ELF-1 (cell line): ENCODE measurements around the gene NKX1-1.
A peak's percentile ranks its signal among the peaks of the same experiment; 100 is the strongest.
"Not testable (repeated sequence)": the region's sequence is repeated elsewhere in the genome, so short reads cannot be mapped to it uniquely, and the experiment has no call there.

ENCODE experiments used
- DNase-seq: peaks from one replicate; pipeline ENCODE4 v3.0.0-alpha.2; 2016; ENCODE audit warnings: low read depth, low spot score

The NKX1-1 gene

DNA sequence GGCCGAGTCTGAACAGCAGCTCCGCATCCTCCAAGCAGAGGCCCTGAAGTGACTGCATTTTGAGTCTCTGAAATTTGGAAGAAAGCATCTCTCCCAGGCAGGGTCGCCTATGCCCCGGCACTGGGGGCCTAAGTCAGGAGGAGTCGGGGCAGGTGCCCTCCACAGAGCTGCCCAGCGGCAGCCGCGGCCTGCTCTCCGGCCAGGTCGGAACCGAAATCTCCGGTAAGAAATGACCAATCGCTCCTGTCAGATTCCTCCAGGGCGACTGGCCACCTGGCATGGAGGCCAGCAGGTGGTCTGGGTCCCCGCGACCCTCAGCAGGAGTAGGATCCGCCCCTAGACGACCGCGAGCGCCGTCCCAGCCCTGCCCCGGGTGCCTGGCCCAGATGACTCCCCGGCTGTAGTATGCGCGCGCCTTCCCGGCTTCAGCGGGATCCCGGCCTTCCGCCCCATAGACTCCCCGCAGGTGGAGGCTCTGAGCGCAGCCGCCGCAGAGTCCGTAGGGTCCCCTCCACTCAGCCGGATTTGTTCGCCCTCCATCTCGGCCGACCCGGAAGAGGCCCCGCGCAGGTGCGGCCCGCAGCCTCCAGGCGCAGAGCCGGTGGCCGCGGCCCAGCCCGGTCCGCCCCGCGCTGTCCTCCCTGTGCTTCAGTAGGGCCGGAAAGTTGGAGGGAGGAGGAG, 1.5 kb downstream of the NKX1-1 start:
- no peak for DNase-seq

DNA sequence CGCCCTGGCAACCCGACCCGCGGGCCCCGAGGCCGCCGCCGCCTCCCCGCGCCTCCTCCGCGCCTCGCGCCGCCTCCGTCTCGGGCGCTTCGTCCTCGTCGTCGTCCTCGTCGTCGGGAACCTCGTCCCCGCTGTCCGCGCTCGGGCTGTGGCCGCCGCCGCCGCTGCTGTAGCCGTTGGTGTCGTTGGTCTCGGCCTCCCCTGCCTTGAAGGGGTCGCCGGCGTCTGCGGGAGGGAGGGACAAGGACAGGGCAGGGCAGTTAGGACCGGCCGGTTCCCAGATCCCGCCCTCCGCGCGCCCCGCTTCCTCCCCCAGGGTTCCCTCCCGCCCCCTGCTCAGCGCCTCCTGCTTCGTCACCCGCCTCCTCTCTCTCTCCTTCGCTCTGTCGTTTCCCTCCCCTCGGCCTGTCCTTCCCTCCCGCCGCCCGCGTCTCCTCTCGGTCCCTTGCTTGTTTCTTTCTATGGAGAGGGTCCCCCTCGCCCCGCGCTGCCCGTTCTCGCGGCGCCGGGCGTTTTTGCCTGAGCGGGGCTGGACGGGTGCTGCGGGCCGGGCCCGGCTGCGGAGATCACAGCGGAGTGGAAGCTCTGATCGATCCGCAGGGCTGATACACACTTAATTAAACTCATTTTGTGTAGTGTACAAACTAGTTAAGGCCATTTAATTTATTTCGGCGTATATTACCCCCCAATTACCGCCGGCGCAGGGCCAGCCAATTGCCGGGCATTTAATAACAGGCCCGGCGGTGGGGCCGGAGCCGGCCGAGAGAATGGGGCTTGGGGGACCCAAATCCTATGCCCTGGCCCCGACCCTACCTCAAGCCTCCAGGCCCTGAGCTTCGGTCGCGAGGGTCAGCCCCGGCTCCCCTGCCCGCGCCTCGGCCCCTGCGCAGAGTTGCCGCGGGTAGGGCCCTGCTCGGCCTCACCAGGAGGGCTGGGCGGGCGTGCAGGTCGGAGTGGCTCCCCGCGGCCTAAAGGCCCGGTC, 2.4 kb downstream of the NKX1-1 start:
- peak; percentile 18 for DNase-seq

DNA sequence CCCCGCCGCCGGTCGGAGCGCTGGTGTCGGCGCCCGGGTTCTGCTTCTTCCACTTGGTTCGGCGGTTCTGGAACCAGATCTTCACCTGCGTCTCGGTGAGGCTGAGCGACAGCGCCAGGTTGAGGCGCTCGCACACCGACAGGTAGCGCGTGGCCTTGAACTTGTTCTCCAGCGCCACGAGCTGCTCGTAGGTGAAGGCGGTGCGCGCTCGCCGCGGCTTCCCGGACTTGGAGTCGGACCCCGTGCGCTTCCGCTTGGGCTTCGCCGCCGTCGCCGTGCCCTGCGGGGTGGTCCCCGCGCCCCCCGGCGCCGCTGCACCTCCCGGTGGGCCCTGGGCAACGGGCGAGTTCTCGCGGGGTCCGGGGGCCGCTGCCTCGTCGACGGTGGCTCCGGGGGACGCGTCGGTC, 3.1 kb downstream of the NKX1-1 start:
- DNase-seq = peak; percentile 5

DNA sequence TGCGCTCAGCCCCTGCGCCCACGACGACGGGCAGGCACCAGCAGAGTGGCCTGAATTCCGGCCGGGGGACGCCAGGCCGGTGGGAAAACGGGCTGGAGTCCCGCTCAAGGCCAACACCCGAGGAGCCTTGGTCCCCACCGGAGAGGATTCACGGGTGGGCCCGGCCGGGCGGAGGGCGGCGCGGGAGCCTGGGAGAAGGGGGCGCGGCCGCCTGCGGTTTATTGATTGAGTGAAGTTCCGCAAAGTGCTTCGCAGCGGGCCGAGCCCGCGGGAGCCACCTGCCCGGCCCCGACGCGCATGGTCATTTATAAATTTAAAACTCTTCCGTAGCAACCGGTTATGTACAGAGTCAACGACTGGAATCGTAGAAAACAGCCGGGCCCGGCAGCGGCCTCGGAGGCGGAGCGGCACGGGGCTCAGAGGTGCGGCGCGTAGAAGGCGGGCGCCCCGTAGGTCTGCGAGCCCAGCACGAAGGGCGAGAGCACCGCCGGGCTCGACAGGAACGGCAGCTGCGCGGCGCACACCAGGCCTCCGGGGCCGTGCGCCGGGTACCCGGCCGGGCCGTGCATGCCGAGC, 3.6 kb downstream of the NKX1-1 start:
- DNase-seq = peak; percentile 8

DNA sequence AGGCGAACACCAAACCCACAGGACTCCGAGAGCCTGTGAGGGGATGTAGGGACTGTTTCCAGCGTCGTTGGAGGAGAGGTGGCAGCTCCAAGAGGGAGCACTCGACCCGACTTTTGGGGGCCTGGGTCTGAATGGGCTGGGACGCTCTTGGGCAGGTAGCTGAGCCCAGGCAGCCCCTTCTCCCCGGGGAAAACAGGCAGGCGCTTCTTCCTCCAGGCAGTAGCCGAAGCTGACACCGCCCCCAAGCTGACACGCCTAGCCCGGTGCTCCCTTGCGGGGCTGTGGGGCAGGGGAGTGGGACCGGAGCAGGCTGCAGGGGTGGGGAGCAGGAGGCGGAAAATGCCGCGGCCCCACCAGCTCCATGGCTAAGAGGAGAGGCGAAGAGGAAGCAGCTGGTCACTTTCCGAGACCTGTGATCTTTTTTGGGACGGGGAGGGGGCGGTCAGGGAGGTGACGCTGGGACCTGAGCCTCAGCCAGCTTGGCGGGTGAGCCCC, 4.2 kb downstream of the NKX1-1 start:
- peak; percentile 12 for DNase-seq

DNA sequence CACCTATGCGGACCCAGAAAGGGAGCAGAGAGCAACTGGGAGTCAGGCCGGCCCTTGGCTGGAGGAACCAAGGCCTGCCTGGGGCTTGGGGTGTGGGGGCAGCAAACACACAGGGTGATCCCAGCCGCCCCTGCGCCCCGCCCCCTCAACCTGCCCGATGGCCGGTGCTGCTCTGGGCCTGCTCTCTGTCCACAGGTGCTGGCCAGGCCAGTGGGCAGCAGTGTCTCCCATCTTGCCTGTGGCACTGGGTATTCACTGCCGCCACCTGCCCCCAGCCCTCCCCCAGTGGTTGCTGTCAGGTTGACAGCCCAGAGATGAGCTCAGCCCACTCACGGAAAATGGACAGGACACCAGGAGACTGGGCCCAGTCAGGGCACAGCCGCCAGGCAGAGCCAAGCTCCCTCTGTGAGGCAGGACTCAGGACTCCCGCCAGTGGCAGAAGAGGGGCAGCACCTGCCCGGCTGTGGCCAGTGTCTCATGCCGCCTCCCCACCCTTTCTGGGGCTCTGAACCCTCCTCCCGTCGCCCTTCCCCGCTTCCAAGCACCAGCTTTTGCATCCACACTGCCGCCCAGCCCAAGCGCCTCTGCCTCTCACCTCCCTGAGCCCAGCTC, 4.7 kb downstream of the NKX1-1 start:
- peak; percentile 2 for DNase-seq

DNA sequence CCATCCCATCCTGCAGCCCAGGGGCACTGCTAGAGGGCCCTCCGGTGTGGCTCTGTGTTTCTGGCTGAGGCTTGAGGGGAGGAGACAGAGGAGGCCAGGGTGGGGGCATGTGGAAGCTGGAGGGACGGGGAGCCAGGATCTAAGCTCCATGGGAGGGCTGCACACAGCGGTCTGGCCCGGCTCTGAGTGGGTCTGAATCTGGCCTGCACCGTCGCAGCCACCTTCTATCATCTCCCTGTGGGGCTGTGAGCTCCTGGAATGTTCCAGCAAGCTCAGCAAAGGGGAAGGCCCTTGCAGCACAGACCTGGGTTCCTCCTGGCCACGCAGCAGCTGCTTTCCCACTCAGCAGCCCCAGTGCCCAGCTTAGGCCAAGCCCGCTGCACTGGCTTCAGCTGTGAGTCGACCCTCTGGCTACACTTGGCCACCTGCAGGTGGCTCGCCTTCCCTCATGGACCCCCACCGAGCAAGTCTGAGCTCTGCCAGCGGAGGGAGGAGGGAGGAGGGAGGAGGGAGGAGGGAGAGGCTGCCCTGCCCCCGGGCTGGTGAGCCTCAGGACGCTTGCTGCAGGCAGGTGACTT, 5.3 kb downstream of the NKX1-1 start:
- DNase-seq = no peak

DNA sequence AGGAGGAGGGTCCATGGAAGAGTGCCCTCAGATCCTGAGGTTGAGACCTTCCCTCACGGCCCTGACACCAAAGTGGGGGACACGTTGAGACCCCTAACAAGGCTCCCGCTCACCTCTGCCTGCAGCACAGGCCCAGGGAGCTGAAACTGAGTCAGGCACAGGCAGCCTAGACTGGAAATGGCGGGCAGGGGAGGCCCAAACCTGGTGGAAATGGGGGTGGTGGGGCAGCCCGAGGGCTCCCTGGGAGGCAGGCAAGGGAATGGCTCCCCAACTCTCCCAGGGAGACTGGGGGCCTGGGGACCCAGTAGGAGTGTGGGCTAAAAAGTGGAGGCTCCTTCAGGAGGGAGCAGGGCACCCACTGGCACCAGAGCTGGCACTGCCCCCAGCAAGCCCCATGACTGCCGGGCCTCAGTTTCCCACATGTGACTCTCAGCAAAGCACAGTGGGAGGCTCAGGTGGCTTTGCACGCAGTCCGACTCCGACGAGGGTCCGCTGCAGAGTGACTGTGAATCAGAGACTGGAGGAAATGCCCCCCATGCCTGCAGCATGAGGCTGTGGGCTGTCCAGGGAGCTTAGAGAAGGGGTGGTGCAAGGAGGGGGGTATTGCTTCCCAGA, 5.9 kb downstream of the NKX1-1 start:
- no peak for DNase-seq

DNA sequence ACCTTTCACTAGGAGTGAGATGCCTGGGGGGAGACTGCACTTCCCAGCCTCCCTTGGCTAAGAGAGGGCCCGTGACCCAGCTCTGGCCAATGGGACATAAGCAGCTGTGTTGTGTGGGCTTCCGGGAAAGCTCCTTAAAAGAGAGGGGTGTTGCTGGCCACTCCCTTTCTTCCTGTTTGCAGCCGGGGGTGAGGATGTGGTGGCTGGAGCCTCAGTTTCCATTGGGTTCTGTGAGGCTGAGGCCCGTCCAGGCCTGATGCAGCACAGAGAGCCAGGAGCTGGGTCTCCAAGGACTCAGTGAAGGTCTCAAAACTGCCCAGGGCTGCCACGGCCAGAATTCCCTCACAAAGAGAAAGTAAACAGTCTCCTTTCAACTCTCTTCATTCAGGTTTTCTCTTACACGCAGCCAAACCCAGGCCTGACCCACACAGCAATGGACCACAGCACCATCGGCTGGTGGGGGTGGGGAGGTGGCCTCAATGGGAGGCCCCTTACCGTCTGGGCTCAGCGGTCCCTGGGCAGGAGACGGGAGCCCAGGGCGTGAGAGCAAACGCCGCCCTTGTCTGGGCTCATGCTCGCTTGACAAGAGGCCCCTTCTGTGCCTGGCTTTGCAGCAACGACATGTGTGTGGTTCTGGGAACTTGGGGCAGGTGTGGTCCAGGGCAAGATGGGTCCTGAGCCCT, 6.6 kb downstream of the NKX1-1 start:
- peak; percentile 18 for DNase-seq

DNA sequence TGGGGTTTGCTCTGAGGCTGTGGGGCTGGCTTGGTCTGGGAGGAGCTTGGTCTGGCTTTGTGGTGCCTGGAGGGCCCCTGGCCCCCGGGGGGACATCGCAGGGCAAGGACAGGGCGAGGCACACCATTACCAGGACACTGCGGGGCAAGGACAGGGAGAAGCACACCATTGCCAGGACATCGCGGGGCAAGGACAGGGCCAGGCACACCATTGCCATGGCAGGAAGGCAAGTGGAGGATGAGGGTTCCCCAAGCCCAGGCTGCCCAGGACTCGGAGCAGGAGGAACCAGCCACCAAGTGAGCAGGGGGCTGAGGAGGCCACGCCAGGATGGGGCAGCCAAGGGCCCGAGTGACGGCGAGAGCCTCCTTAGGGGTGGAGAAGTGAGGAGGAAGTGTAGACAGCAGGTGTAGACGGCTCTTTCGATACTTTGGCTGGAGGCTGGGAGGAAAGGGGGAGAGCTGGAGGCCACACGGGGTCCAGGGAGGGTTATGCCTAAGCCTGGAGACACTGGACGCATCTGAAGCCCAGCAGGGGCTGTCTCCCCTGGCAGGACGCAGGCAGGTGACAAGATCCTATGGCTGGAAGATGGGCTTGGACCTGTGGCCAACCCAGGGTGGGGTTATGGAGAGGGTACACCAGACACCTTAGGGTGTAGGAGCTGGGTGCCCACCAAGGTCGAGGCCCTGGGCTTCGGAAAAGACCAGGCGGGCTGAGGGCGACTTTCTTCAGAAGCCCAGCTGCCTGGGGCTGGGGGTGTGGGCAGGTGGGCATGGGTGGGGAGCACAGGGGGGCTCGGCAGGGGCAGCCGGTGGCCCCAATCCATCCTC, 7.3 kb downstream of the NKX1-1 start:
- DNase-seq = no peak

DNA sequence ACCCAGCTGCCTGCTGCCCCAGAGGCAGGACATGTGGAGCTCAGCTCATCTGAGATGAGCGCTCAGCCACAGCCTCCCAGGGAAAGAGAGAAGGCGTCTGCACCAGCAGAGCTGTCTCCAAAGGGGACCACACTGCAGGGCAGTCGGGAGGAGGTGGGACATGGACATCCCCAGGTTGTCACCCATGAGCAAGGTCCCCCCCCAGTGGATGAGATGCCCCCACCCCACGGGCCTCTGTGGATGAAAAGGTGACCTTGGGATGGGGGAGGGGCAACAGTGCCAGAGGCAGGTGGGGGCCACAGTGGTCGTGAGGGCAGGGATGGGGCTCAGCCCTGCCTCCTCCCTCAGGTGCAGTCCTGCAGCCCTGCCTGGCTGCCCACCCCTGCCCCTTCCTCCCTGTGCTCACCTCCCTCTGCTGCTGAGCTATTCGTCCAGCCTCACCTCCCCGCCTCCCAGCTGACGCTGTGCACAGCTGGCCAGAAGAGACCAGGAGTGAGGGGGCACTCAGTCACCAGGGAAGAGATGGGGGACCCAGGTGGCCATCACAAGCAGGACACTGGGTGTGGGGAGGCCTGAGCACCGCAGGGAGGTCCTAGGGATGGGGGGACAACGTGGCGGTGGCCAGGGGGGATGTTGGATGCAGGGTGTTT, 9.3 kb downstream of the NKX1-1 start:
- DNase-seq = no peak

DNA sequence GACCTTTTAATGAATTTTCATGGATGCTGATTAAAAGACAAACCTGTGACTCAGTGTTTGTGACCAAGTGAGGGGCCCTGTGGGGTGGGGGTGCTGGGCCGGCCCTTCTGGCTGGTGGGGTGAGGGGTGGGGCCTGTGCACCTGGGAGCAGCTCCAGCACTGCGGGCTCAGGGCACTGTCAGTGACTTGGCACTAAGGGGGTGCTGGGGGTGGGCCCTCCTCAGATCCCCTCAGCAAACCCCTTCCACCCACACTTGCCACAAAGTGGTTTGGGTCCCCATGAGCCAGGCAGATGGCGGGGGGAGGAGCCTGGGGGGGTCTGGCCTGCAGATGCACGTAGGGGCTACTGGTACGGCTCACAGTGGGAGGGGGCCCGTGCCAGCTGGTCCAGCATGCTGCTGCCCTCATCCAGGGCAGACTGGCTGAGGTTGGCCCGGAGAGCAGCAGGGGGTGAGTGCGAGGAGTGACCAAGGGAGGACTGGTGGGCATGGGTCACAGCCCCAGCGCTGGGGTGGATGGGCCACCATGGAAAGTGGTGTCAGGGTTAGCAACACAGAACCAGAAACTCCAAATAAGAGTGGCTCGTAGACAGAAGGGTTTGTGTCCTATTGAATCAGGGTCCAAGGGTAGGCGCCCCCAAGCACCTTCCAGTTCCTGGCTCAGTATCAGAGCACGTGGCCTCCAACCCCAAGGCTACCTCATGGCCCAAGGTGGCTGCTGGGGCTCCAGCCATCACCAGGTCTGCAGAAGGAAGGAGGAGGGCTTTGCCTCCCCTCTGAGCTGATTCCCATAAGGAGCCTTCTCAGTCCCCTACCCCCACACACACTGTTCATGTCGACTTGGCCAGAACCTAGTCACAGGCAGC, 10.1 kb downstream of the NKX1-1 start:
- no peak for DNase-seq

DNA sequence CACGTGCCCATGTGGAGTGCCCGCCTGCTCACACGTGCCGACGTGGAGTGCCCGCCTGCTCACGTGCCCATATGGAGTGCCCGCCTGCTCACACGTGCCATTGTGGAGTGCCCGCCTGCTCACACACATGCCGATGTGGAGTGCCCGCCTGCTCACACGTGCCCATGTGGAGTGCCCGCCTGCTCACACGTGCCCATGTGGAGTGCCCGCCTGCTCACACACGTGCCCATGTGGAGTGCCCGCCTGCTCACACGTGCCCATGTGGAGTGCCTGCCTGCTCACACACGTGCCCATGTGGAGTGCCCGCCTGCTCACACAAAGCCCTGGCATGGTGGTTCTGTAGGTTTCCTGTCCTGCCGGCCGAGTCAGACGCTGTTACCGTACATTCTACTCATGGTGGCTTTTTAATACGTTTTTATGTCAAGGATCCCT, 10.8 kb downstream of the NKX1-1 start:
- not testable (repeated sequence) for DNase-seq

DNA sequence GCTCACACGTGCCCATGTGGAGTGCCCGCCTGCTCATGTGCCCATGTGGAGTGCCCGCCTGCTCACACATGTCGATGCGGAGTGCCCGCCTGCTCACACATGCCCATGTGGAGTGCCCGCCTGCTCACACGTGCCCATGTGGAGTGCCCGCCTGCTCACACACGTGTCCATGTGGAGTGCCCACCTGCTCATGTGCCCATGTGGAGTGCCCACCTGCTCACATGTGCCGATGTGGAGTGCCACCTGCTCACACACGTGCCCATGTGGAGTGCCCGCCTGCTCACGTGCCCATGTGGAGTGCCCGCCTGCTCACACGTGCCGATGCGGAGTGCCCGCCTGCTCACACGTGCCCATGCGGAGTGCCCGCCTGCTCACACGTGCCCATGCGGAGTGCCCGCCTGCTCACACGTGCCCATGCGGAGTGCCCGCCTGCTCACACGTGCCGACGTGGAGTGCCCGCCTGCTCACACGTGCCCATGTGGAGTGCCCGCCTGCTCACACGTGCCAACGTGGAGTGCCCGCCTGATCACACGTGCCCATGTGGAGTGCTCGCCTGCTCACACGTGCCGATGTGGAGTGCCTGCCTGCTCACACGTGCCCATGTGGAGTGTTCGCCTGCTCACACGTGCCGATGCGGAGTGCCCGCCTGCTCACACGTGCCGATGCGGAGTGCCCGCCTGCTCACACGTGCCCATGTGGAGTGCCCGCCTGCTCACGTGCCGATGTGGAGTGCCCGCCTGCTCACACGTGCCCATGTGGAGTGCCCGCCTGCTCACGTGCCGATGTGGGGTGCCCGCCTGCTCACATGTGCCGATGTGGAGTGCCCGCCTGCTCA, 11.5 kb downstream of the NKX1-1 start:
- DNase-seq = not testable (repeated sequence)

DNA sequence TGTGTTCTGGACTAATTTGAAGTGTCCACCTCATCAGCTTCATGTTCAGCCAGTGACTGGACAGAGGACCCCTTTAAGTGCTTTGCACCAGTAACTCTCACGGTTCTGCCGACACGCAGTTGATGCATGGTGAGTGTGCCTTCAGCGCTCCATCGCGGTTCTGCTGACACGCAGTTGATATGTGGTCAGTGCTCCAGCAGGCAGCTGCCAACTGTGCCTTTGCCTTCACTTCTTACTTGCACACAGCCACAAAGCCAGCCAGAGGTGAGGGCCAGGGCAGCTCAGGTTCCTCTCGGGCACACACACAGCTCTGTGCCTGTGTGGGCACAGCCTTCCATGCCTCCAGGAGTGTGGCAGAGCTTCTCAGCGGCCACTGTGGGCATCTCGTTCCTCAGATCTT, 12.4 kb downstream of the NKX1-1 start:
- no peak for DNase-seq

DNA sequence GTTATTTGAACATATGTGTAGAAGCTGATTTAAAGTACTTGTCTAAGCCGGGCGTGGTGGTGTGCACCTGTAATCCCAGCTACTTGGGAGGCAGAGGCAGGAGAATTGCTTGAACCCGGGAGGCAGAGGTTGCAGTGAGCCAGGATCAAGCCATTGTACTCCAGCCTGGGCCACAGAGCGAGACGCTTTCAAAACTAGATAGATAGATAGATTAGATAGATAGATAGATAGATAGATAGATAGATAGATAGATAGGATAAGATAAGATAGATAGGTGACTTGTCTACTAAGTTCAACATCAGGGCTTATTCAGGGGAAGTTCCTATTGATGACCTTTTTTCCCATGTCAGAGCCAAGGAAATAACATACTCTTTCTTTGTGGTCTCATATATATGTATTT, 12.9 kb downstream of the NKX1-1 start:
- not testable (repeated sequence) for DNase-seq
